ENCODE measurements around the gene CCT4.
A peak's percentile ranks its signal among the peaks of the same experiment; 100 is the strongest.
"Not testable (repeated sequence)": the region's sequence is repeated elsewhere in the genome, so short reads cannot be mapped to it uniquely, and the experiment has no call there.

DNA sequence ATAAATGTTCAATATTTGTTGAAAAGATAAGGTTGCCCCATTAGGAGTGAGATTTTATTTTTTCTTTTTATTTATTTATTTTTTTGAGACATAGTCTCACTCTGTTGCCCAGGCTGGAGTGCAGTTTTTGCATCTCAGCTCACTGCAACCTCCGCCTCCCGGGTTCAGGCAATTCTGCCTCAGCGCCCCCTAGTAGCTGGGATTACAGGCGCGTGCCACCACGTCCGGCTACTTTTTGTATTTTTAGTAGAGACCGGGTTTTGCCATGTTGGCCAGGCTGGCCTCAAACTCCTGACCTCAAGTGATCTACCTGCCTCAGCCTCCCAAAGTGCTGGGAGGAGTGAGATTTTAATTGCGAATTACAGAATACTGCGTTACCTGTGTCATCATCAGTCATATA, 37.2 kb downstream of the CCT4 start:
- TF ChIP-seq RAD21 (conservative IDR thresholded peaks at IDR 0.05 in 1 of 2, IDR thresholded peaks at IDR 0.05 in 1 of 2), result peak in 1 of 2 experiments; percentile 18; a peak in 1 of 5 replicates
- TF ChIP-seq EP300 (IDR thresholded peaks at IDR 0.05), result not testable (repeated sequence)
- TF ChIP-seq, protein P1, sequence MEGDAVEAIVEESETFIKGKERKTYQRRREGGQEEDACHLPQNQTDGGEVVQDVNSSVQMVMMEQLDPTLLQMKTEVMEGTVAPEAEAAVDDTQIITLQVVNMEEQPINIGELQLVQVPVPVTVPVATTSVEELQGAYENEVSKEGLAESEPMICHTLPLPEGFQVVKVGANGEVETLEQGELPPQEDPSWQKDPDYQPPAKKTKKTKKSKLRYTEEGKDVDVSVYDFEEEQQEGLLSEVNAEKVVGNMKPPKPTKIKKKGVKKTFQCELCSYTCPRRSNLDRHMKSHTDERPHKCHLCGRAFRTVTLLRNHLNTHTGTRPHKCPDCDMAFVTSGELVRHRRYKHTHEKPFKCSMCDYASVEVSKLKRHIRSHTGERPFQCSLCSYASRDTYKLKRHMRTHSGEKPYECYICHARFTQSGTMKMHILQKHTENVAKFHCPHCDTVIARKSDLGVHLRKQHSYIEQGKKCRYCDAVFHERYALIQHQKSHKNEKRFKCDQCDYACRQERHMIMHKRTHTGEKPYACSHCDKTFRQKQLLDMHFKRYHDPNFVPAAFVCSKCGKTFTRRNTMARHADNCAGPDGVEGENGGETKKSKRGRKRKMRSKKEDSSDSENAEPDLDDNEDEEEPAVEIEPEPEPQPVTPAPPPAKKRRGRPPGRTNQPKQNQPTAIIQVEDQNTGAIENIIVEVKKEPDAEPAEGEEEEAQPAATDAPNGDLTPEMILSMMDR (IDR thresholded peaks at IDR 0.05), result not testable (repeated sequence)
